Forelimb muscle (tissue), 1 donor: ENCODE measurements around the gene PTGFRN. TPM values are rescaled to one million over a fixed set of nuclear protein-coding genes. Genes with fewer than 3 reads are reported as not detected.

Experiments used
- DNase-seq: peaks from one replicate; pipeline ENCODE4 v3.0.0-alpha.2; 2013; ENCODE audit warnings: low read depth
- polyA plus RNA-seq: library from polyadenylated mRNA; unstranded; fragments of 120-200 nt; gene quantifications from one replicate; pipeline ENCODE4 v1.2.1, GENCODE V29; 2013; ENCODE audit not compliant: insufficient read length

PTGFRN gene
- polyA plus RNA-seq, 1 donor, result 99.9 TPM

DNA sequence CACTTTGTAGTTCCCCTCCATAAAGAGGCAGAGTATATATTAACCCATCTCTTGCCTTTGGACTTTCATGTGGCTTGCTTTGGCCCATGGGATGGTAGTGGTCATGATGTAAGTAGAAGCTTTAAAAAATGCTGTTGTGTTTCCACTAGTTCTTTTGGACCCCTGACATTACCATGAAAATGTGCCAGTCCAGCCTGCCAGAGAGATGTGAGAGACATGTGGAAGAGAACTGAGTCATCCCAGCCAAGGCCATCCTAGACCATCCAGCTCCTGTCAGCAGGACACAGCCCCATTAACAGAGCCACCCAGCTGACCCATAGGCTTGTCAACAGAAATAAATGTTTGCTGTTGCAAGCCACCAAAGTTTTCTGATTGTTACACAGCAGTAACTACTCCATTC lies 87.9 kb downstream of the PTGFRN start:
- DNase-seq, result no peak

DNA sequence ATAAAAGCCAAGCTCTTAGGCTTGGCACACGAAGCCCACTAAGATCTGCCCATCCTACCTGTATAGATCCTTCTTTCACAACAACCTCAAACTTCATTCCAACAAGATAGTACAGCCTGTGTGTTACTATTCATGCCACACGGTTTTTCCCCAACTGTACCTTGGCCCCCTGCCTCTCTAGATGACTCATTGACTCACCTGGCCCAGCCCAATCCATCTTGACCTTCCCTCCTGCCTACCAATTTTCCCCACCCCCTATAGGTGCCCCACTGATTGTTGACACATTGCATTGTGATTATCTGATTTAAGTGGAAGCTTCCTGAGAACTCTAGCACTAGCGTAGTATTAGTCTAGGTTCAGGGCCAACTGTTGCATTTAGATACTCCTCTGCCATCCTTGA lies 89.9 kb downstream of the PTGFRN start:
- DNase-seq, result no peak

DNA sequence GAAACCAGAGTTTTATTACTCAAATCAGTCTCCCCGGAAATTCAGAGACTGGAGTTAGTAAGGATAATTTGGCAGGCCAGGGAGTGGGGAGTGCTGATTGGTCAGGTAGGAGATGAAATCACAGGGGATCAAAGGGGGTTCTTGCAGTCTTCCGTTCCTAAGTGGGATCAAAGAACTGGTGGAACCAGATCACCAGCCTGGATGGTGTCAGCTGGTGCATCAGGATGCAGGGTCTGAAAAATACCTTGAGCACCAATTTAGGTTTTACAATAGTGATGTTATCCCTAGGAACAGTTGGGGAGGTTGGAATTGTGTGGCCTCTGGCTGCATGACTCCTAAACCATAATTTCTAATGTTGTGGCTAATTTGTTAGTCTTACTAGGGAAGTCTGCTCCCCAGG lies 90.4 kb downstream of the PTGFRN start:
- DNase-seq, result no peak

DNA sequence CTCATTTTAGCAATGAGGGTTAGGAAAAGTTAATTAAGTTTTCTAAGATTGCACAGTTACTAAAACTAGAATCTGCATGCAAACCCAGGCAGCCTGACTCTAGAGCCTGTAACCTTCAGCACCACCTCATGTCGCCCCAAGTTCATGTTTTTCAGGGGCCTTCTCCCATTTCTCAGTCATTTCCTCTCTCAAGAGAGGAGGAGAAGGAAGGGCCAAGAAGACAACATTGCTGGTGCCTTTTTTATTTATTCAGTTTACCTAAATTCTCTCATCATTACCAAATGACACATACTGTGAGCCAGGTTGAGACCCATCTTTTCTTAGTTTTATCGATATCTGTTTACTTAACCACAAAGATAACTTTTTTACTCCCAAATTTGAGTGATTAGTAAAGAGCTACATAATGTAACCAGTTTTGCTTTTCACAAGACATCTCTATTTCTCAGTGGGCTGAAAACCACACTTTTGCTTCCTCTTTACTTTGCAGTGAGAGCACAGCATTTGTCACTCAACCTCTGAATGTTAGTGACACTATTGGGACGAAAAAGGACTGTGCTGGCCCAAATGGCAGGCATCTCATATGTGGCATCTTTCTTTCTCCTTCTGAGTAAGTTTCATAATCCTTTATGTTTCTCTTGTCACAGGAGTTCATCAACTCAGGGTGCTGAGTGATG lies 91.7 kb downstream of the PTGFRN start, which contains the start of gene CD101:
Gene CD101 (plus strand): TSS at position 507 of the 674 bp plus-strand sequence. CDS start 58 bp downstream, at position 565.
- no peak for DNase-seq

DNA sequence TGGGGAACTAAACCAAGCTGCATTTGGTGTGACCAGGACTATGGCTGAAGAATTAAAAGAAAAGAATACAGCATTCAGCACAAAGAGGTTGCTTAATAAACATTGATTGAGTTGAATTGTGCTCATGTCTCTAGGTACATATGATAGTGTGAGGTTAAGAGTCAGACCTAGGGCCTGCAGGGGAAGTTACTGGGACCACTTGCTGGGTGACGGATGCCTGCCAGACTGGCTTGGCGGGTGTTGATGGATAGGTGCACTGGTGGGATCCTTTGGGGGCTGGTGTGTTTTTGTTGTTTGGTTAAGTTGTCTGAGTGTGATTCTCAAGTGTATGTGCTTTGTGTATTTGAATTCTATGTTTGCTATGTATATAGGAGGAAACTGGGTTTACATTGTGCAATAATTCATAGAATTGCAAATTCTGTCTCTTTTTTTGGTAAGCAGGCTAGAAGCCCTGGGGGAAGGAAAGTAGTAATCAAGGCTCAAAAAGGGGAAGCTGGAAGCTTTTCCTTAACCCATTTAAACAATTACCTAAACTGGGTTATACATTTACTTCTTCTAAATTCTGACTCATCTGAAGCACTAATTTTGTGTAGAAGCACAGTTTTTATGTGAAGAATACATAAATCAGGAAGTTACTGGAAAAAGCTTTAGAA lies 93.6 kb downstream of the PTGFRN start:
- no peak for DNase-seq

DNA sequence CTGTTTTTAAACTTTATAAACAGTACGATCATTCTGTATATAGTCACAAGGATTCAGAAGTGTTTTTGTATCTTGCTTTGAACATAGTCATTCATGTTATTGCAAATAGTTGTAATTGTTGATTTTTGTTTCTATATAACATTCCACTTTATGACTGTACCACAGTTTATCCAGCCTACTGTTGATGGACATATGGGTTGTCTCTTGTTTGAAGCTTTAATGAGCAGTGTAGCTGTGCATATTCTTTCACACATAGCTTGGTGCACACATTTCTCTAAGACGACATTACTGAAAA lies 98.0 kb downstream of the PTGFRN start:
- DNase-seq, result no peak

DNA sequence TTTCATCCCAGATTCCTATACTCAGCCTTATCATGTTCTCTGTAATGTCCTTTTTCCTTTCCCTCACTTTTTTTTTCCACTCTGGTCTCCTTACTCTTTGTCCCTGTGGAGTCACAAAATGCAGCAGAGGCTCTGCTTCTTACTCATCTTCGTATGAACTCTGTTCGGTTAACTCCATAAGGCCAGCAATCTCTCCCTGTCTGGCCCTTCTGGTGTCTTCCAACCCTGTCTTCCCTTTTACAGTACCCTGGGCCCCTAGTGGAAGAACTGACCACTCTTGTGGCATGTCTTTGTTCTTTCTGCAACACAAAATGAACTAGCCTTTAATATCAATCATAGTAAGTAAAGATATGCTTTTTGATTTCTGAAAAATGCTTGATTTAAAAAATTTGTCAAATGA lies 98.9 kb downstream of the PTGFRN start:
- no peak for DNase-seq

DNA sequence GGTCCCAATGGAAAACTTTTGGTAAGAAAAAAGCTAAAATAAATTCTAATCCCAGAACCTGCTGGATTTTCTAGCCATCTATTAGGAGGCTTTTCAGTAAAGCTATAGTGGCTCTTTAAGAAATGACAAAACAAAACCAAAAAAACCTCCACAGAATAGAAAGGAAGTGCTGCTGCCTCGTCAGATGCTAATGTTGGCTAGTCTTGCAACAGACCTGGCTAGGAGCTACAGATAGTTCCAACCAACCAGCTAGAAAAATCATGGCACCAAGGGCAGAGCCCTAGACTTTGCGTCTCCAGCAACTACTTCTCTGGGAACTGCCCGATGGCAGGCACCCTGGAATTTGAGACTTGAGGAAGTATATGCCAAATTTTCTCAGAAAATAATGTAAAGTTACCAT lies 99.4 kb downstream of the PTGFRN start:
- DNase-seq, result no peak

DNA sequence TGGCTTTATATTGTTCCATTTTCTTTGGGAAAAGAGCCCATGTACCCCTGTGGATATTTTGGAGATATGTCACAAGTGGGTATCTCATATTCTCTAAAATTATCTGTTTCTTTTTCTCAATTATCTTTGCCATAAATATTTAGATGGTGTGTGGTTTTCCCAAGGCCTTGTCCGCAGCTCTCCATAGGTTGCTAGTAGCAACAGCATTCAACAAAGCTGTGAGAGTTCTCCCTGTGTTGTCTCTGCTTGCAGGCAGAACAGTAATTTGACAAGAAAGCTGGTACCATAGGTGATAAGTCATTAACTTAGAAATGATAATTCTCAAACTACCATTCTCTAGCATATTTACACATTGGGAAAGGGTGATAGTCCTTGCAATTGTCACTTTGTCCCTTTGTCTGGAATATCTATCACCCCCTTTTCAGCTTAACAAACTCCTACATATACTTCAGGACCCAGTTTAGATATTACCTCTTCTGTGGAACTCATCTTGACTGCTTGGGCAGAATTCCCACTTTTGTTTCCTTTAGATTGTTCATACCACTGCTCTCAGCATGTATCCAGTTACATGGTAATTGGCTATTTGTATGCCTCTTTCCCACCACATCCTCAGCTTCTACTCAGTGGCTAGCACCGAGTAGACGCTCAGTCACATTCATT lies 100.7 kb downstream of the PTGFRN start:
- DNase-seq, result no peak

DNA sequence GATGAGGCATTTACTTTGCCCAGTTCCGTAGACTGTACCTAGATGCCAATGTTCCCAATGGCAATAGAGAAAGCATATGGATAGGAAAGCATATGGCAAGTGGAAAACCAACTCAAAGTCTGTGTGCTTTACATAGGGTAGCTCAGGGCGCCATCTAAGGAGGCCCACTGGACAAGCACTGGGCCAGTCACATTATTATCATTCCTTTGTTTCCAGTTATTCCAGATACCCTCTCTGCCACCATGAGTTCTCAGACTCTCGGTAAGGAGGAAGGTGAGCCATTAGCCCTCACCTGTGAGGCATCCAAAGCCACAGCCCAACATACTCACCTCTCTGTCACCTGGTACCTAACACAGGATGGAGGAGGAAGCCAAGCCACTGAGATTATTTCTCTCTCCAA lies 101.6 kb downstream of the PTGFRN start:
- DNase-seq, result no peak

DNA sequence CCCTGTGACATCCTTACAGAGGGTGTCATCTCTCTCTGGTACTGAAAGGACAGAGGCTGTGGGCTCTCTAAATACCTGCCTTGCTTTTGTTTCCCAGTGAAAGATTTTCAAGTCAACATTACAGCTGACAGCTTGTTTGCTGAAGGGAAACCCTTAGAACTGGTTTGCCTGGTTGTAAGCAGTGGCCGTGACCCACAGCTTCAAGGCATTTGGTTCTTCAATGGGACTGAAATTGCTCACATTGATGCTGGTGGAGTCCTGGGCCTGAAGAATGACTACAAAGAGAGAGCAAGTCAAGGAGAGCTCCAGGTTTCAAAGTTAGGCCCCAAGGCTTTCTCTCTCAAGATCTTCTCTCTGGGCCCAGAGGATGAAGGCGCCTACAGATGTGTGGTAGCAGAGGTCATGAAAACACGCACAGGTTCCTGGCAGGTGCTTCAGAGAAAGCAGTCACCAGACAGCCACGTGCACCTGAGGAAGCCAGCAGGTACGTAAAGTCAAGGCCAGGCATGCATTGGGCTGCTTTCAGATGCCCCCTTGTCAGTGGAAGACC lies 103.7 kb downstream of the PTGFRN start:
- DNase-seq, result no peak

DNA sequence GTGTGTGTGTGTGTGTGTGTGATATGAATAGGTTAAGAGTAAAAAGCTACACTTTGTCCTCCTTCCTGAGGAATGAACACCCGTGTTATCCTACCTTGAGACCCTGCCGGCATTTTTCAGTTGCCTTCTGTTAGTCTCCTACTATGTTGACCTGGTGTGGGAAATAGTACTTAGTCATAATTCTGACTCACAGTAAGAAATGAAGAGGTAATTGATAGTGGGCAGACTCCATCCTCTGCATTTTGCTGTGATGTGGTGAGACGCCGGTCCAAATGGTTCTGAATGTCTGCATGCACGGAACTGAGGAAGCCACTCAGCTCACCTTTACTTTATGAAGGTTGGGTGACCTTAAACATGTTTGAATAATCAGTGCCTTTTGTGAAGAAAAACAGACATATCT lies 104.5 kb downstream of the PTGFRN start:
- no peak for DNase-seq

DNA sequence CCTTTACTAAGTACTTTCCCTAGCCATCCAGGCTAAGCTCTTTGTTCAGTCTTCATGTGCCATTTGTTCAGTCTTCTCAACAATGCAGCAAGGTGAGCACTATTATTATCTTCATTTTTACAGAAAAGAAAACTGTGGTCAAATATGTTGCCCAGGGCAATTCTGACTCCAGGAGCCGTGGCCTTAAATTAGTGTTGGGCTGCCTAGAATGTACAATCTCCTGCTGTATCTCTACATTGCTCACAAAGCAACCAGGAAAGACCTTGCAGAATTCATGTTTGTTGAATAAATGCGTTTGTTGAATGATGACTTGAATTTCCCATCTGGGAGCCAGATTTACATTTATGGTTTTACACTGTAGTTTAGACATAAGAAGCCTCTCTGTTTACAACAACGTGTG lies 106.0 kb downstream of the PTGFRN start:
- no peak for DNase-seq

DNA sequence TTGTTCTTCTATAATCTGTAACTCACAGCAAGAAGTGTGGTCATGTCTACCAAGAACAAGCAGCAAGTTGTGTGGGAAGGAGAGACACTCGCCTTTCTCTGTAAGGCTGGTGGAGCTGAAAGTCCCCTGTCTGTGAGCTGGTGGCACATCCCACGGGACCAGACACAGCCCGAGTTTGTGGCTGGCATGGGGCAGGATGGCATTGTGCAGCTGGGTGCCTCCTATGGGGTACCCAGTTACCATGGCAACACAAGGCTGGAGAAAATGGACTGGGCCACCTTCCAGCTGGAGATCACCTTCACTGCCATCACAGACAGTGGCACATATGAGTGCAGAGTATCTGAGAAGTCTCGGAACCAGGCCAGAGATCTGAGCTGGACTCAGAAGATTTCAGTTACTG lies 107.3 kb downstream of the PTGFRN start:
- DNase-seq, result no peak

DNA sequence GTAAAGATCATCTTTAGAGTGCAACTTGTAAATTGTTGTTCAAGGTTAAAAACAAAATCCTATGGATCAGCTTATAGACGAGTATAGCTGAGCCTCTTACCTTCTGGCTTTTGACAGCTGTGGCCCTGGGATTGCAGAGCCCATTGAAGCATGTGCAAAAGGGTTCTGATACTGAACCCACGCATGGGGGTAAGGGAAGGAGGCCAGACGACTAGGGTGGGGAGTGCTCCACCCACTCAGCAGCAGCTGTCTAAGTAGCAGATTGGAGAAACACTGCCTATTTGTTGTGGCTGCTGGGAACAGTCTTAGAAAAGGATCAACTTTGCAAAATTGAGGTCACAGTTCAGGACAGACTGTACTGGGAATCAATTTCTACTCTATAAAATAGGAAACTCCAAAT lies 107.9 kb downstream of the PTGFRN start:
- DNase-seq, result no peak

DNA sequence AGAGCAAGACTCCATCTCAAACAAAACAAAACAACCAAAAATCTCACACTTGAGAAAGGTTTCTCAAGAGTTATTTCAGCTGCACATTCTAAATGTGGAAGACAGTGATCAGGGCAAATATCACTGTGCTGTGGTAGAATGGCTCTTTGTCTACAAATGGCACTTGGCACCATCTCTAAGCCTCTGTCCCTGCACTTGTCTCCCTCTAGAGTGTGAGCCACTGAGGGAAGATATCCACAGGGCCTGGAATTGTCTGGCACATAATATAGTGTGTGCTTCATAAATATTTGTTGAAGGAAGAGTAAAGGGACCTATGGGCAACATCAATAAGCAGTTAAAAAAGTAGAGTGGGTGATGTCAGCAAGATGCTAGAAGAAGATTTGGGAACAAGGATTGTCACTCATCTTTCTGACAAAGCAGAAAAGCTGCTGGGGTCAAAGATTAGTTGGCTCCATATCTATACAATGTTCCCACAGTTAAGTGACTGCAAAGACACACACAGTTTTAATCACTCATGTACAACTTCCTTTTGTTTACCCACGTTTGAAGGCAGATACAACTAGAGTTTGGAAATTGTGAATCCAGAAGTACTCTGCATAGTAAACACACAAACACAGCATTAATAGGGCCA lies 110.9 kb downstream of the PTGFRN start:
- DNase-seq, result no peak

DNA sequence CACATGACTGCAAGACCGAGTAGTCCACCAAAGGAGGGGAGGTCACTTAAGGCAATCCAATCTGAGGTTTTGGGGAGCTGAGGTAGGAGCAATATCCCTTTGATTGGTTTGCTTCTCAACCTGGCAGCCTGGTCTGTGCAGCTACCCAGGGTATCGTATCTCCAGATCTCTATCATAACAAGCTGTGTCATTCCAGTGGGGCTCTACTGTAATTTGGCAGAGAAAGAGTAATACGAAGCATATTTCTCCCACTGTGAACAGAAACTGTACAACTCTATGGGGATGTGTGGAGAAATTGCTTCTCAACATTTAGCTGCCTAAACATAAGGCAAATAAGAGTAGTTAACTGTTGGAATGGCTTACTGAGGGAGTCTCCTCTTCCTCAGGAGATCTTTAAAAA lies 112.4 kb downstream of the PTGFRN start:
- no peak for DNase-seq

DNA sequence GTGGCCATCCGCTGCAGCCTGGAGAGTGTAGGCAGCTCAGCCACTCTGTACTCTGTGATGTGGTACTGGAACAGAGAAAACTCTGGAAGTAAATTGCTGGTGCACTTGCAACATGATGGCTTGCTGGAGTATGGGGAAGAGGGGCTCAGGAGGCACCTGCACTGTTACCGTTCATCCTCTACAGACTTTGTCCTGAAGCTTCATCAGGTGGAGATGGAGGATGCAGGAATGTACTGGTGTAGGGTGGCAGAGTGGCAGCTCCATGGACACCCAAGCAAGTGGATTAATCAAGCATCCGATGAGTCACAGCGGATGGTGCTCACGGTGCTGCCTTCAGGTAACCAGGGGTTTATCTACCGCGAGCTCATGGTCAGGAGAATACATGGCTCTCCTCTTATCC lies 115.9 kb downstream of the PTGFRN start:
- DNase-seq, result no peak

DNA sequence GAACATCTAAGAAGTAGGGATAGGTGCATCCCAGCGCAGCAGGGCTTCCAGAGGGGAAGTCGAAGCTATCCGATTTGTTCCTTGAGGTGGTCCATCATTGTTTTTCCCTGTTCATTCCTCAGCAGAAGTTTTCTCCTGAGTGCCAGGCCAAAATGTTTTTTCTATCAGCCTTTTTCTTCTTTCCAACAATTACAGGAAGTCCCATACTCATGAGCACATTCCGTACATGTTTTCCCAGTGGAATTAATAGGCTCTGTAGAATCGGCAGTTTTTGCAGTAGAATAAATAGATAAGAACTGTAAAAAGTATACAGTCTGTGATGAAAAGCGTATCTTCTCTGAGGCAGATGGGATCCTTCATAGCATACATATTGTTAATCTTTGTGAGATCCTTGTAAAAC lies 116.6 kb downstream of the PTGFRN start:
- DNase-seq, result no peak

DNA sequence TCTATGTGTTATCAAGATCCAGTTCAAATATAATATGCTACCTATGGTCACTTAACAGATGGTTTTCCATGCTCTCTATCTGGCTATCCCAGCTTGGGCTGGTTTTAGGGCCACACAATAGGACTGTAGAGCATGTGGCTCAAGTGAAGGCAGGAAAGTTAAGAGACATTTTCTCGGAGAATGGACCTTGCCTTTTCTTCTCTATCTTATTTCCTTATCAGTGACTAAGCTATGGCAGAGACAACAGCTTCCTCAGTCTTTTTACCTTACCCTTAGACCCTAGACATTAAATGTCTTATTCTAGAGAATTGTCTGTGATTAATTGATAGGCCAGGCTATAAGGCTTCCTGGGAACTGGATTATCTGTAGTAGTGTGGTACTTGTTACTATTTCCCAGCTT lies 120.0 kb downstream of the PTGFRN start:
- no peak for DNase-seq

DNA sequence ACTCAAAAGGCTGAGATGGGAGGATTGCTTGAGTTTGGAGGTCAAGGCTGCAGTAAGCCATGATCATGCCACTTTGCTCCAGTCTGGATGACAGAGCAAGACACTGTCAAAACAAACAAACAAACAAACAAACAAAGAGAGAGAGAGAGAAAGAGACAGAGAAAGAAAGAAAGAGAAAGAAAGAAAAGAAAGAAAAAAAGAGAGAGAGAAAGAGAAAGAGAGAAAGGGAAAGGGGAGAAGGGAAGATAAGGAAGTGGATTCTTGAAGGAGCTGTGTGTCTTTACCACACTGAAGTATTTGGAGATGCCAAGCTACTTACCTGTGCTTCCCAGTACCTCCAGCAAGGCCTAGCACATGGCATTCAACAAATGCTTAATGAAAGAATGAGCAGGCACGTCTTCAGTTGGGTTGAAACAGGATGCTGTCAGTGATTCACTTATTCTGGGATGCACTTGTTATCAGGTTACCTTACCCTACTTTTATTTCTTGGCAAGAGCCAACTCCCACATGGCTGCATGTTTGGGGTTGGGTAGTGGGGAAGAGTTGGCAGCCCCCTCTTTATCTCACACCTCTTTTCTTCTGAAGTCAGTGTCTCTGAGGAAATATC lies 120.7 kb downstream of the PTGFRN start:
- DNase-seq, result no peak

DNA sequence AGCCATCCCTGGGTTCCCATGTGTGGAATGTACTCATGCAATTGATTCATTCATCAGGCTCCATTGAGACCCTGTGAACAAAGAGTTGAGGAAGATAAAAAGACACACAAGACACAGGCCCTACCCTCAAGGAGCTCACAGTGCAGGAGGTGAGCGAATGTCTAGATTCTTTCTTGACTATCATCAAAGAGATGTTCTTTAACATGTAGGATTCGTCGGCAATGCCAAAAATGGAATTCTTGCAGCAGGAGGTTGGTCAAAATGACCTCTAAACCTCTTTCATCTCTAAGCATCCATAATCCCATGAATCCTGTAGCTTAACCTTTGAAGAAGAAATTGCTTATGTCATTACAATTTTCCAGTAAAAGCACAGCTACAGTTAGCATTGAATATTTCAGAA lies 122.5 kb downstream of the PTGFRN start:
- no peak for DNase-seq
